ENCODE results near the gene MCF2L2. TPM values are rescaled to one million over a fixed set of nuclear protein-coding genes. Genes with fewer than 3 reads are reported as not detected.
"Not testable (repeated sequence)": the region's sequence is repeated elsewhere in the genome, so short reads cannot be mapped to it uniquely, and the experiment has no call there.

Gene MCF2L2
- total and polyA plus RNA-seq, 10 donors = 0.46 to 37.7 (median 17.6) TPM

DNA sequence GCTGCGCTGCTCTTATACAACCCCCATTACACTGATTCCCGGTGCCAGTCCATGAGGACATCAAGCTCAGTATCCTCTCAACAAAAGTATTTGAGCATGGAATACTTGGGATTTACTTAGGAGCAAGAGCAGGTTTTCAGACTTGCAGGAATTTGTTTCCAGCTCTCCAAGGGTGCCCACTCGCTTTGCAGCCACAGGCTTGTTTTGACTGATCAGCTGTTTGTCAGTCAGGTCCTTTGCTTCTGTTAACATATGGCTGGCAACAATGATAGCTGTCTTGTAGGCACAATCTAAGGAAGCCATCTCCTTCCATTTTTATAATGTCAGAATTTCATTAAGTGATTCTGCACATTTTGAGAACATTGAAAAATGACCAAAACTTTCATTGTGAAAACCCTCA, 38.2 kb upstream of the MCF2L2 start:
- intact Hi-C loops (cut with DNase I; ENCODE audit: low total_unique reads) = no loop called here
- WGBS, 5 donors = 82 to 93% (median 91%) methylated on average over 3 of the region's 3 CpGs
- H3K9me3 ChIP-seq = no peaks in the 10 kb centered on the region
- no peak for DNase-seq
- H3K27me3 ChIP-seq (replicated peaks in 1 of 7) = no peaks in the 10 kb centered on the region
- TF ChIP-seq POLR2AphosphoS5 (IDR thresholded peaks at IDR 0.05) = no peak
- TF ChIP-seq POLR2A (IDR thresholded peaks at IDR 0.05) = no peak
- TF ChIP-seq, protein P1, sequence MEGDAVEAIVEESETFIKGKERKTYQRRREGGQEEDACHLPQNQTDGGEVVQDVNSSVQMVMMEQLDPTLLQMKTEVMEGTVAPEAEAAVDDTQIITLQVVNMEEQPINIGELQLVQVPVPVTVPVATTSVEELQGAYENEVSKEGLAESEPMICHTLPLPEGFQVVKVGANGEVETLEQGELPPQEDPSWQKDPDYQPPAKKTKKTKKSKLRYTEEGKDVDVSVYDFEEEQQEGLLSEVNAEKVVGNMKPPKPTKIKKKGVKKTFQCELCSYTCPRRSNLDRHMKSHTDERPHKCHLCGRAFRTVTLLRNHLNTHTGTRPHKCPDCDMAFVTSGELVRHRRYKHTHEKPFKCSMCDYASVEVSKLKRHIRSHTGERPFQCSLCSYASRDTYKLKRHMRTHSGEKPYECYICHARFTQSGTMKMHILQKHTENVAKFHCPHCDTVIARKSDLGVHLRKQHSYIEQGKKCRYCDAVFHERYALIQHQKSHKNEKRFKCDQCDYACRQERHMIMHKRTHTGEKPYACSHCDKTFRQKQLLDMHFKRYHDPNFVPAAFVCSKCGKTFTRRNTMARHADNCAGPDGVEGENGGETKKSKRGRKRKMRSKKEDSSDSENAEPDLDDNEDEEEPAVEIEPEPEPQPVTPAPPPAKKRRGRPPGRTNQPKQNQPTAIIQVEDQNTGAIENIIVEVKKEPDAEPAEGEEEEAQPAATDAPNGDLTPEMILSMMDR (IDR thresholded peaks at IDR 0.05 in 8 of 11, conservative IDR thresholded peaks at IDR 0.05 in 3 of 11) = no peak
- H3K4me3 ChIP-seq = no peak overlapping the region
- no peaks in the 10 kb centered on the region for H3K36me3 ChIP-seq
- H3K27ac ChIP-seq = no peak overlapping the region
- H3K4me1 ChIP-seq = peaks cover 0 to 14% (median 7%) of the 10 kb centered on the region in 6 donors

DNA sequence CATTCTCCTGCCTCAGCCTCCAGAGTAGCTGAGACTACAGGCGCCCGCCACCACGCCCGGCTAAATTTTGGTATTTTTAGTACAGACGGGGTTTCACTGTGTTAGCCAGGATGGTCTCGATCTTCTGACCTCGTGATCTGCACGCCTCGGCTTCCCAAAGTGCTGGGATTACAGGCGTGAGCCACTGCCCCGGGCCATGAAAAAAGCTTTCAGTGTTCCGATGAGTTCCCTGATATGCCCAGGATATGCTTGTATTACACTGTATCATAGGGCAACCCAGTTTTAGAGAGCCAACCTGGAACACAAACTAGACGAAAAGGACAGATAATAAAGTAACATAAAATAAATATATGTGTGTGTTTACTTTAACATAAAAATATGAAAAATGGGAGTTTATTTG, 37.3 kb upstream of the MCF2L2 start:
- H3K27ac ChIP-seq; H3K27me3 ChIP-seq (replicated peaks in 1 of 7); intact Hi-C loops (cut with DNase I; ENCODE audit: low total_unique reads); H3K4me3 ChIP-seq; H3K9me3 ChIP-seq; H3K36me3 ChIP-seq; DNase-seq: not testable (repeated sequence)
- H3K4me1 ChIP-seq = peaks cover 0 to 14% (median 7%) of the 10 kb centered on the region in 6 donors
- WGBS, 5 donors = 83 to 89% (median 85%) methylated on average over 13 of the region's 13 CpGs

DNA sequence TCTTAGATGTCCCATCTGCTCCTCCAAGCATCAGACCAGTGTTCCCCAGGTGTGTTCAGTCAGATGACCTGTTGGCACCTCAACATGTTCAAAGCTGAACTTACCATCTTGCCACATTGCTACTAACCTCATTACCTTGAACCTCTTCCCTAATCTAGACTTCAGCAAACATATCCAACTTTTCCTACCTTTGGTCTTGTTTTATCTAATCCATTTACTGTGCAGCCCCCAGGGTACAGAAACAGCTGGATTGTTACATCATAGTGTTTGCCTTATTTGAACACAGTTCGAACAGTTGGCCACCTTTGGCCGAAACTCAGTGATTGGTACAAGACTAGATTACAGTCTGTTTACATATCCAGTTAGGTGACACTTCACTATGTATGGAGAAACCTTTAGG, 36.1 kb upstream of the MCF2L2 start:
- whole genome bisulfite sequencing, 5 donors = 86 to 96% (median 92%) methylated on average over 2 of the region's 2 CpGs
- Histone ChIP-seq H3K27me3 (replicated peaks in 1 of 7) (no peaks in the 10 kb centered on the region), H3K9me3 (peaks cover 0 to 9% (median 0%) of the 10 kb centered on the region in 8 donors), H3K4me1 (peaks cover 0 to 9% (median 5%) of the 10 kb centered on the region in 6 donors), H3K36me3 (no peaks in the 10 kb centered on the region), H3K27ac (no peak overlapping the region), H3K4me3 (no peak overlapping the region)
- DNase-seq = no peak
- TF ChIP-seq POLR2A (IDR thresholded peaks at IDR 0.05) = no peak
- TF ChIP-seq, protein P1 (IDR thresholded peaks at IDR 0.05 in 8 of 11, conservative IDR thresholded peaks at IDR 0.05 in 3 of 11) = no peak
- no peak for TF ChIP-seq POLR2AphosphoS5 (IDR thresholded peaks at IDR 0.05)
- intact Hi-C loops (cut with DNase I; ENCODE audit: low total_unique reads) = no loop called here

DNA sequence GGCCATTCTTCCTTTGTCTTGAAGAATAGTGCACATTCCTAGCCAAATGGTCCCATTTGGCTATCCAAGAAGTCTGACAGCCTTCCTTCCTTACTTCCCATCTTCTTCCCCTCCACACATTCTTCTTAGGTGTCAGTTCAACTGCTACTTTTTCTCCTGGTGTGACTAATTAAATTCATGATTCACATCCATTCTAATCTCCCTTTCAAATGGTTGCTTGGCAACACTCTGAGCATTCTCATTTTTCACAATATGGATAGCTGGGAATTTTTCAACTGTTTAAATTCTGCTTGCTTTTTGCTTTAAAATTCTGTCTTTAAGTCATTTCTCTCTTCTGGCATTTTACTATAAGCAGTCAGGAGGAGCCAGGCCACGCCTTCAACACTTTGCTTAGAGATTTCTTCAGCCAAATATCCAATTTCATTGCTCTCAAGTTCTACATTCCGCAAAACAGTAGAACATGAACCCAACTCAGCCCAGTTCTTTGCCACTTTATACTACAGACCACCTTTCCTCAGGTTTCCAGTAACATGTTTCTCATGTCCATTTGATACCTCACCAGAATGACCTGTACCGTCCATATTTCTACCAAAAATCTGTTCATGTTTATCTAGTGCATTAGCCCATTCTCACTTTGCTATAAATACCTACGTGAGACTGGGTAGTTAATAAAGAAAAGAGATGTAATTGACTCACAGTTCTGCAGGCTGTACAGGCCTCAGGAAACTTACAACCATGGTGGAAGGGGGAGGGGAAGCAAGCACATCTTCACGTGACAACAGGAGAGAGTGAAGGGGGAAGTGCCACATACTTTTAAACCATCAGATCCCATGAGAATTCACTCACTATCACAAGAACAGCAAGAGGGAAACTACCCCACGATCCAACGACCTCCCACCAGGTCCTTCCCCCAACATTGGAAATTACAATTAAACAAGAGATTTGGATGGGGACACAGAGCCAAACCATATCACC, 31.9 kb upstream of the MCF2L2 start:
- TF ChIP-seq POLR2AphosphoS5 (IDR thresholded peaks at IDR 0.05) = no peak
- TF ChIP-seq, protein P1 (IDR thresholded peaks at IDR 0.05 in 8 of 11, conservative IDR thresholded peaks at IDR 0.05 in 3 of 11) = no peak
- 70 to 82% (median 78%) methylated on average over 7 of the region's 7 CpGs for WGBS, 5 donors
- no peak overlapping the region for H3K4me3 ChIP-seq
- no peaks in the 10 kb centered on the region for H3K4me1 ChIP-seq
- intact Hi-C loops (cut with DNase I; ENCODE audit: low total_unique reads) = no loop called here
- no peaks in the 10 kb centered on the region for H3K27me3 ChIP-seq (replicated peaks in 1 of 7)
- H3K9me3 ChIP-seq = peaks cover 0 to 9% (median 0%) of the 10 kb centered on the region in 8 donors
- no peak for DNase-seq
- peaks cover 0 to 15% (median under 1%) of the 10 kb centered on the region in 6 donors for H3K36me3 ChIP-seq
- H3K27ac ChIP-seq = no peak overlapping the region

All from spleen (tissue), 11 donors.